OCI-LY7 (cell line): Measurements from ENCODE around the gene SLC39A12. TPM values are rescaled to one million over a fixed set of nuclear protein-coding genes. Genes with fewer than 3 reads are reported as not detected.

ENCODE experiments used
- BruUV-seq: library from RNA; stranded (reverse); fragments of 400-500 nt; replicated peaks from 2 replicates; lab custom pipeline; 2021; lab: Mats Ljungman, UMichigan
- CTCF ChIA-PET: fragments of 300-600 bp; sonication (Branson Sonifier 250); formaldehyde crosslinking; loops from one replicate; lab custom pipeline; 2022; ENCODE audit warnings: antibody characterized with exemption; ENCODE audit not compliant: unreplicated experiment; lab: Charles Lee
- POLR2A ChIA-PET: fragments of 300-600 bp; sonication (Branson Sonifier 250); formaldehyde crosslinking; loops from one replicate; lab custom pipeline; 2022; ENCODE audit warnings: antibody characterized with exemption; lab: Charles Lee
- DNase-seq: peaks from one replicate; pipeline ENCODE4 v3.0.0-alpha.2; 2015; ENCODE audit warnings: low spot score
- H2AFZ ChIP-seq: fragments of 200-600 bp; sonication (generic), shearing (Covaris generic); 2 replicates; pipeline ENCODE4 v1.6.1; 2014; ENCODE audit warnings: mild to moderate bottlenecking, antibody characterized with exemption, low read length, moderate library complexity
- H3K27ac ChIP-seq: fragments of 200-600 bp; sonication (generic); 2 replicates; pipeline ENCODE4 v1.5.1; 2014; ENCODE audit warnings: mixed run types, low read depth, mild to moderate bottlenecking, moderate library complexity, low read length, inconsistent platforms; ENCODE audit not compliant: poor library complexity, severe bottlenecking
- H3K36me3 ChIP-seq: fragments of 200-600 bp; sonication (generic); 2 replicates; pipeline ENCODE4 v1.6.1; 2014; ENCODE audit warnings: mild to moderate bottlenecking, antibody characterized with exemption, low read length, moderate library complexity, mixed read lengths; ENCODE audit not compliant: insufficient read depth
- H3K4me1 ChIP-seq: fragments of 200-600 bp; sonication (generic); 2 replicates; pipeline ENCODE4 v1.5.1; 2014; ENCODE audit warnings: mild to moderate bottlenecking, low read length; ENCODE audit not compliant: insufficient read depth, poor library complexity, severe bottlenecking
- H3K4me2 ChIP-seq: fragments of 200-600 bp; sonication (generic); 2 replicates; pipeline ENCODE4 v1.6.1; 2014; ENCODE audit warnings: mild to moderate bottlenecking, low read length
- H3K4me3 ChIP-seq: fragments of 200-600 bp; sonication (generic); 2 replicates; pipeline ENCODE4 v1.5.1; 2014; ENCODE audit warnings: mild to moderate bottlenecking, low read depth, low read length; ENCODE audit not compliant: poor library complexity, severe bottlenecking
- H3K79me2 ChIP-seq: fragments of 200-600 bp; sonication (generic); 2 replicates; pipeline ENCODE4 v1.6.1; 2016; ENCODE audit warnings: low read depth, mild to moderate bottlenecking, low read length, moderate library complexity, mixed read lengths; ENCODE audit not compliant: insufficient read depth
- H3K9me2 ChIP-seq: fragments of 200-600 bp; sonication (generic); 2 replicates; pipeline ENCODE4 v1.6.1; 2016; ENCODE audit warnings: mild to moderate bottlenecking, low read length, mixed read lengths; ENCODE audit not compliant: insufficient read depth
- H3K9me3 ChIP-seq: fragments of 200-600 bp; sonication (generic); 2 replicates; pipeline ENCODE4 v1.6.1; 2014; ENCODE audit warnings: mild to moderate bottlenecking, mixed run types, low read length, mixed read lengths
- H4K20me1 ChIP-seq: fragments of 200-600 bp; sonication (generic); 2 replicates; pipeline ENCODE4 v1.6.1; 2014; ENCODE audit warnings: mild to moderate bottlenecking, antibody characterized with exemption, low read length, moderate library complexity, mixed read lengths; ENCODE audit not compliant: insufficient read depth
- EZH2phosphoT487 ChIP-seq: fragments of 200-600 bp; sonication (generic); IDR thresholded peaks from 2 replicates; pipeline ENCODE4 v1.6.1; 2018; ENCODE audit warnings: low read depth, borderline replicate concordance, mild to moderate bottlenecking, mixed run types, antibody characterized with exemption, low read length, moderate library complexity, mixed read lengths
- intact Hi-C: fragments of 100-400 bp; cut with micrococcal nuclease; formaldehyde crosslinking; loops from one replicate; pipeline ENCODE4 v1.10.0; 2022; ENCODE audit not compliant: unreplicated experiment
- total RNA-seq, 2 experiments: library from RNA; depleted of rRNA in 1 of 2; stranded (reverse); fragments of >200 nt in 1 of 2; shearing (Covaris generic) in 1 of 2; gene quantifications; 2 replicates each; pipeline ENCODE4 v1.2.3, GENCODE V29; 2014 to 2022
- TF ChIP-seq, protein P1 (sequence below): fragments of 200-600 bp; sonication (generic); conservative IDR thresholded peaks from 2 replicates; pipeline ENCODE4 v1.5.1; 2014; ENCODE audit warnings: mild to moderate bottlenecking, antibody characterized with exemption, low read length, moderate library complexity, mixed read lengths

SLC39A12 gene
- total RNA-seq, 2 experiments from 2014 or later = not detected

DNA sequence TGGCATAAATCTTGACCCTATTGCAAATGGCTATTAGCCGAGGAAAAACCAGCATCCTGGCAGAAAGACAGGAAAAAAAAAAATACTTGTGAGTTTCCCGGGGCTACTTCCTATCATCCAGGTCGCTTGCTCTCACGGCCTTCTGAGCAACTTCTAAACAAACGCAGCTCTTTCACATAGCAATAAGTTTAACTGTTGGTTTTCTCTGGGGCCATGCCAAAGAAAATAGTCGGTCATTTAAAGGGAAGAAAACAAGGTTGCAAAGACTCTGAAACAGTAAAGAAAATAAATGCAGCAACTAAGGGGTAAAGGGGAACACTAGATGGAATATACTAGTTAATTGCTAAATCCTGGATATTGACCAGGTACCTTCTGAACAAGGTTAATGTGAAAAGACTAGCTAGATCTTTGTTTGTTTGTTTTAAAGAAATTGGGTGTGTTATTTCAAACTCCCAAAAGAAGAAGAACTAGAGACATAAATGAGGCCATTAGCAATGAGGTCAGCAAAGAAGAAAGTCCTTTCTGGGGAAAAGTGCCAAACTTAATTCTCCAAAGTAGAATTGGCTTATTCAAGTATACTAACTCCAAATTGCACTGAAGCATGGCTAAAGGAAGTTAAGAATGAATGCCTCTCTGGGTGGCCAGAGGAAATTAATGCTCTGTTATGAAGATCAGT, 54.2 kb downstream of the SLC39A12 start:
- no peaks in the 10 kb centered on the region for H3K9me3 ChIP-seq
- no TSS peak for BruUV-seq
- intact Hi-C loops = no loop called here
- no peaks in the 10 kb centered on the region for H3K4me1 ChIP-seq
- no peak for DNase-seq
- no peak for TF ChIP-seq EZH2phosphoT487
- TF ChIP-seq, protein P1, sequence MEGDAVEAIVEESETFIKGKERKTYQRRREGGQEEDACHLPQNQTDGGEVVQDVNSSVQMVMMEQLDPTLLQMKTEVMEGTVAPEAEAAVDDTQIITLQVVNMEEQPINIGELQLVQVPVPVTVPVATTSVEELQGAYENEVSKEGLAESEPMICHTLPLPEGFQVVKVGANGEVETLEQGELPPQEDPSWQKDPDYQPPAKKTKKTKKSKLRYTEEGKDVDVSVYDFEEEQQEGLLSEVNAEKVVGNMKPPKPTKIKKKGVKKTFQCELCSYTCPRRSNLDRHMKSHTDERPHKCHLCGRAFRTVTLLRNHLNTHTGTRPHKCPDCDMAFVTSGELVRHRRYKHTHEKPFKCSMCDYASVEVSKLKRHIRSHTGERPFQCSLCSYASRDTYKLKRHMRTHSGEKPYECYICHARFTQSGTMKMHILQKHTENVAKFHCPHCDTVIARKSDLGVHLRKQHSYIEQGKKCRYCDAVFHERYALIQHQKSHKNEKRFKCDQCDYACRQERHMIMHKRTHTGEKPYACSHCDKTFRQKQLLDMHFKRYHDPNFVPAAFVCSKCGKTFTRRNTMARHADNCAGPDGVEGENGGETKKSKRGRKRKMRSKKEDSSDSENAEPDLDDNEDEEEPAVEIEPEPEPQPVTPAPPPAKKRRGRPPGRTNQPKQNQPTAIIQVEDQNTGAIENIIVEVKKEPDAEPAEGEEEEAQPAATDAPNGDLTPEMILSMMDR = no peak
- CTCF ChIA-PET = no interaction called here
- H4K20me1 ChIP-seq = no peaks in the 10 kb centered on the region
- no peak overlapping the region for H2AFZ ChIP-seq
- H3K4me3 ChIP-seq = no peak overlapping the region
- no peaks in the 10 kb centered on the region for H3K9me2 ChIP-seq
- H3K79me2 ChIP-seq = no peaks in the 10 kb centered on the region
- no peak overlapping the region for H3K4me2 ChIP-seq
- no peak overlapping the region for H3K27ac ChIP-seq
- POLR2A ChIA-PET = interaction anchor here (0.7 to 0.9 kb wide), 2 partner anchors 9 to 16 kb away, joined by 3 to 4 read pairs; no protein-coding TSS in a partner anchor
- H3K36me3 ChIP-seq = no peaks in the 10 kb centered on the region

DNA sequence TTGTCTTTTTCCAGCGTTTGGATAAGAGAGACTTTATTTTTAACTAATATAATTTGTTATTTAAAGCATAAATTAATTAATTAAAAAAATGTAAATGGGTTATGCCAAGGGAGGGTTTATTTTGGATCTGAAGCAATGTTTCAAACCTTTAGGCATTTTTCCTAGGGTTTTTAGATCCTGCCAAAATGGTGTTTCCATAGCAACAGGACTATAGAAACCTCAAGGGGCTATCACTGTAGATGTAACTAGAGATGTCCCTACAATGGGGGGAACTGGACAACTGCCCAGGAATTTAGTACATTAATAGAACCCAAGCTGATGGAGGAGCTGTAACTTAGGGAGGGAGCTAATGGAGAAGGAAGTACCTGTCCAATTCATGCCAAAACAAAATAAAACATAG, 57.3 kb downstream of the SLC39A12 start:
- H3K4me3 ChIP-seq = no peak overlapping the region
- TF ChIP-seq, protein P1 = no peak
- no peak for TF ChIP-seq EZH2phosphoT487
- no peak overlapping the region for H3K4me2 ChIP-seq
- intact Hi-C loops = no loop called here
- no TSS peak for BruUV-seq
- no peaks in the 10 kb centered on the region for H4K20me1 ChIP-seq
- H3K27ac ChIP-seq = no peak overlapping the region
- no peaks in the 10 kb centered on the region for H3K36me3 ChIP-seq
- POLR2A ChIA-PET = no interaction called here
- no peaks in the 10 kb centered on the region for H3K4me1 ChIP-seq
- H3K79me2 ChIP-seq = no peaks in the 10 kb centered on the region
- H2AFZ ChIP-seq = no peak overlapping the region
- no peak for DNase-seq
- CTCF ChIA-PET = no interaction called here
- H3K9me2 ChIP-seq = no peaks in the 10 kb centered on the region
- H3K9me3 ChIP-seq = no peaks in the 10 kb centered on the region

DNA sequence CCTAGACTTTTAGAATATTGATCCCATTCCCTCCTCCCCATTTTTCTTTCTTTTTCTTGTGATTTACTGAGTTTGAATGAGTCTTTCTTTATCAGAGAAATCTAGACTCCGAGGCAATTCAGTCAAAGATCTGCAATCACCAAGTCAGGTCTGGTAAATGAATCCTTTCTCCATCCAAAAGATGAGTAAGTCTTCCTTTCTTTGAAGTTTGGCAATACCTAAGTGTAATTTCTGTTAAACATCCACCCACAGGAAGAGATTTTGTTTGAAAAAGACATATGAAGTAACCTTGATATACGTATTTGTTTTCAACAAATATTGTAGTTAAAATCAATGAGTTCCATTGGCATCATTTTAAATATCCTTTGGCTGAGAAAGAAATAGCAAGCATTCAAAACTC, 58.3 kb downstream of the SLC39A12 start:
- H2AFZ ChIP-seq = no peak overlapping the region
- POLR2A ChIA-PET = no interaction called here
- no peak overlapping the region for H3K27ac ChIP-seq
- H3K4me2 ChIP-seq = no peak overlapping the region
- CTCF ChIA-PET = no interaction called here
- TF ChIP-seq, protein P1 = no peak
- TF ChIP-seq EZH2phosphoT487 = no peak
- DNase-seq = no peak
- H3K9me2 ChIP-seq = no peaks in the 10 kb centered on the region
- H4K20me1 ChIP-seq = no peaks in the 10 kb centered on the region
- H3K4me3 ChIP-seq = no peak overlapping the region
- BruUV-seq = no TSS peak
- intact Hi-C loops = no loop called here
- H3K79me2 ChIP-seq = no peaks in the 10 kb centered on the region
- no peaks in the 10 kb centered on the region for H3K4me1 ChIP-seq
- no peaks in the 10 kb centered on the region for H3K36me3 ChIP-seq
- H3K9me3 ChIP-seq = no peaks in the 10 kb centered on the region
